Pancreas (tissue), 10 donors: ENCODE data around the gene NTN1. TPM values are rescaled to one million over a fixed set of nuclear protein-coding genes. Genes with fewer than 3 reads are reported as not detected.

Experiments
- ATAC-seq, 4 donors: fragments of 200-7000 bp; cut with Tn5 transposase; one replicate each; pipeline versions ENCODE4 v1.8.0 to v1.9.1; 2020; ENCODE audit warnings: mild to moderate bottlenecking in 4 of 4, moderate library complexity in 4 of 4
- DNase-seq, 6 donors: peaks; one replicate each; pipeline ENCODE4 v3.0.0-alpha.2; 2020
- FAIRE-seq: peaks from 2 replicates; lab custom pipeline; 2012; peaks lifted over from hg19 to GRCh38; lab: Jason Lieb, UNC
- H3K27ac ChIP-seq, 4 donors: fragments of 200-600 bp; sonication (generic); 1 replicate in 3 of 4; 2 replicates in 1 of 4; pipeline versions ENCODE4 v1.5.0 to v1.8.0; 2020
- H3K27me3 ChIP-seq, 4 donors: fragments of 200-600 bp; one replicate each; pipeline ENCODE4 v1.8.0; 2021
- H3K36me3 ChIP-seq, 3 donors: fragments of 200-600 bp; sonication (generic) in 1 of 3; one replicate each; pipeline versions ENCODE4 v1.5.0 to v1.8.0; 2020 to 2021
- H3K4me1 ChIP-seq, 3 donors: fragments of 200-600 bp; one replicate each; pipeline ENCODE4 v1.8.0; 2021
- H3K4me3 ChIP-seq, 4 donors: fragments of 200-600 bp; sonication (generic) in 2 of 4; one replicate each; pipeline versions ENCODE4 v1.5.0 to v1.8.0; 2020 to 2021
- H3K9me3 ChIP-seq, 4 donors: fragments of 200-600 bp; one replicate each; pipeline ENCODE4 v1.8.0; 2021
- WGBS, 2 donors: extraction: QIAGEN DNeasy Blood & Tissue Kit; methylation state at CpG; one replicate each; pipeline ENCODE4 v1.1.7; 2013; 5-methylcytosine and 5-hydroxymethylcytosine counted together
- intact Hi-C, 3 donors: fragments of 100-400 bp; cut with DNase I; formaldehyde crosslinking; loops; one replicate each; pipeline versions ENCODE4 v1.11.1 to v1.14.2; 2022
- polyA plus RNA-seq, 2 donors: library from polyadenylated mRNA; stranded (reverse); fragments of 200-250 nt; gene quantifications; one replicate each; pipeline ENCODE4 v1.2.3, GENCODE V29; 2013
- total RNA-seq, 6 donors: library from RNA; stranded (reverse); fragmentation: NEBNext Ultra II Directional in 4 of 6; extraction: Animal tissue kit (Norgen Biotek cat#: 25700) in 4 of 6; gene quantifications; one replicate each; pipeline versions ENCODE4 v1.2.1 to v1.2.4, GENCODE V29; 2021 to 2023
- TF ChIP-seq, protein P1 (sequence below), 4 donors: fragments of 200-600 bp; sonication (generic) in 3 of 4; IDR thresholded peaks; one replicate each; pipeline versions ENCODE4 v1.5.0 to v1.8.0; 2021; ENCODE audit warnings: antibody characterized with exemption in 4 of 4
- donor health status: healthy with polysubstance abuse.
- donor health status: DM: no; HTN: no; CAD: no; lungs with moderate emphysema.
- donor health status: DM: no; HTN: no; CAD: no.
- donor health status: control.
- donor health status: control.
- donor health status: Bipolar disorder and iron deficiency.
- donor health status: DM: yes; HTN: yes; CAD: no.
- donor health status: DM: no; HTN: no; CAD: no.
- donor health status: DM: no; HTN: no; CAD: no.
- donor health status: DM: yes; HTN: yes; CAD: no.

Gene NTN1
- total and polyA plus RNA-seq, 8 donors = 1.8 to 4.3 (median 2.5) TPM

DNA sequence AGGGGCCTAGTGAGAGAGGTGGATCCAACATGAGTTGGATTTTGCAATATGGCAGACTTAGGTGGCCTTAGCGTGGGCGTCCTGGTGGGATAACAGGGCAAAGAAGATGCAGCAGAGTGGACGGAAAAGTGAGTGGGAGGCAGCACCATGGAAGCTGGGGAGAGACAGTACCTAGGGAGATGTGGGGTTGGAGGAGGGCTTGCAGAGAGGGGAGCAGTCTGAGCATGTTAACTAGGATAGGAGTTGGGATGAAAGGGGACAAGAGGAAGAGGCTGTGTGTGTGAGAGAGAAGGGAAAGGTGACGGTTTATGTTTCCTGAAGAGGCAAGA is 120.1 kb downstream of the NTN1 start:
- DNase-seq (no peak), FAIRE-seq (no peak), ATAC-seq (no peak)
- Histone ChIP-seq H3K4me3 (no peak overlapping the region), H3K27ac (no peak overlapping the region), H3K4me1 (no peaks in the 10 kb centered on the region), H3K36me3 (no peaks in the 10 kb centered on the region), H3K9me3 (no peaks in the 10 kb centered on the region), H3K27me3 (no peaks in the 10 kb centered on the region)
- TF ChIP-seq, protein P1, sequence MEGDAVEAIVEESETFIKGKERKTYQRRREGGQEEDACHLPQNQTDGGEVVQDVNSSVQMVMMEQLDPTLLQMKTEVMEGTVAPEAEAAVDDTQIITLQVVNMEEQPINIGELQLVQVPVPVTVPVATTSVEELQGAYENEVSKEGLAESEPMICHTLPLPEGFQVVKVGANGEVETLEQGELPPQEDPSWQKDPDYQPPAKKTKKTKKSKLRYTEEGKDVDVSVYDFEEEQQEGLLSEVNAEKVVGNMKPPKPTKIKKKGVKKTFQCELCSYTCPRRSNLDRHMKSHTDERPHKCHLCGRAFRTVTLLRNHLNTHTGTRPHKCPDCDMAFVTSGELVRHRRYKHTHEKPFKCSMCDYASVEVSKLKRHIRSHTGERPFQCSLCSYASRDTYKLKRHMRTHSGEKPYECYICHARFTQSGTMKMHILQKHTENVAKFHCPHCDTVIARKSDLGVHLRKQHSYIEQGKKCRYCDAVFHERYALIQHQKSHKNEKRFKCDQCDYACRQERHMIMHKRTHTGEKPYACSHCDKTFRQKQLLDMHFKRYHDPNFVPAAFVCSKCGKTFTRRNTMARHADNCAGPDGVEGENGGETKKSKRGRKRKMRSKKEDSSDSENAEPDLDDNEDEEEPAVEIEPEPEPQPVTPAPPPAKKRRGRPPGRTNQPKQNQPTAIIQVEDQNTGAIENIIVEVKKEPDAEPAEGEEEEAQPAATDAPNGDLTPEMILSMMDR (IDR thresholded peaks at IDR 0.05) = no peak
- WGBS, 2 donors = 85 to 93% methylated on average over 4 of the region's 4 CpGs
- intact Hi-C loops = no loop called here

DNA sequence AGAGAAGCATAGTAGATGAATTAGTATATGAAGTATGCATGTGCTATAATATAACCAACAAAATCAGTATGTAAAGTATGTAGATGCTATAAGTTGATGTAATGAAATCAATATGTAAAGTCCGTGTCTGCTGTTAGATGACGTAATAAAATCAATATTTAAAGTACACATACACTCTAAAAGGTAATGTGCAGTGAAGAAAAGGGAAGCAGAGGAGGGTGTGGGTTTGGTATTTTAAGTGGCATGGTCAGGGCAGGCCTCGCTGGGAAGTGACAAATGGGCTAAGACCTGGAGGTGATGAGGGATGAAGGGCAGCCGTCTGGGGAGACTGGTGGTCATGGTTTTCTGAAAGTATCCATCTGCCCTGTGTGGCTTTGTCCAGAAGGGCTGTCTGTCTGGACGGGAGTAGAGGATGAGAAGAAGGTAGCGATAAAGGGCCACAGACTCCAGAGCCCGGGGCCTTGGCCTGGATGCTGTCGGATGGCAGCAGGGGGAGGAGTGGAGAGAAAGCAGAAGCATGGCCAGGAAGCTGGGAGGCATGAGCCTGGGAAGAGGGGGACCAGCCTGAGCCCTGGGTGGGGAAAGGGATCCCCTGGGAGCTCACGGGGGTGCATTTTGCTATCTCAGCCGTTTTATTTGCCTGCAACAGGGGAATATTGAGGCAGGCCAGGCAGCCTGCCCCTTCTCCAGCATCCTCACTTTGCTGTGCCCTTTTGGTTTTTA is 121.6 kb downstream of the NTN1 start:
- H3K27ac ChIP-seq = no peak overlapping the region
- no peaks in the 10 kb centered on the region for H3K9me3 ChIP-seq
- no peaks in the 10 kb centered on the region for H3K36me3 ChIP-seq
- TF ChIP-seq, protein P1 (IDR thresholded peaks at IDR 0.05) = no peak
- DNase-seq (no peak), ATAC-seq (no peak), FAIRE-seq (no peak)
- no peak overlapping the region for H3K4me3 ChIP-seq
- 67 to 70% methylated on average over 10 of the region's 10 CpGs for WGBS, 2 donors
- no peaks in the 10 kb centered on the region for H3K4me1 ChIP-seq
- intact Hi-C loops = no loop called here
- no peaks in the 10 kb centered on the region for H3K27me3 ChIP-seq

DNA sequence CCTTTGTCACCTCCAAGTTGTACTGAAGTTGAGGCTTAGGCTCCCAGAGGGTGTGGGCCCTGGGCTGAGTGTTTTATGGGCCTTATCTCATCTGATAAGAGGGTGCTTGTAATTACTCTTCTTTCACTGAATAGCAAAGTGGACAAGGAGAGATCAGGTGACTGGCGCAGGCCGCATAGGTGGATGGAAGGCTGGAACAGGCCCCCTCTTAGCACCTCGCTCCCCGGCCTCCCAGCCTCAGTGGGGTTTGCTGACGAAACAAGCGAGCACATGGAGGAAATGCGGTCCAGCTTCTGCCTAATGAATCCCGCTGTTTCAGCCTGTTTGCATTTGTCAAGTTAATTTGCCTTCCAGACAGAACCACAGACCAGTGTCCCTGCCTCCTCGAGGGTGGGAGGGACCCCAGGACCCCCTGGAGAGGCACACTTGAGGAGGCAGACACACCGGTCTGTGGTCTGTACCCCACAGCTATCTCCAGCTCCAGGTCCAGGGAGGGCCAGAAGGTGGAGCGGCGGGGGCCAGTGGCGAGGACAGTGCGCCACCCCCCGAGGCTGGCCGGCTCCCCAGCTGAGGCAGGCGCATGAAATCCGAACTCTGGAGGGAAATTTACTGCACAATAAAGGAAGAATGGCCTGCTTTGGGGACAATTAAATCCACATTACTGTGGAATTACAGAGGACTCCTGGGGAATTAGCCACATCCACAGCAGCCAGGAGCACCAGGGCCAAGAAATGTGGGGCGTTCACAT is 123.4 kb downstream of the NTN1 start:
- Histone ChIP-seq H3K27ac (no peak overlapping the region), H3K4me3 (no peak overlapping the region), H3K9me3 (no peaks in the 10 kb centered on the region), H3K4me1 (no peaks in the 10 kb centered on the region), H3K36me3 (no peaks in the 10 kb centered on the region), H3K27me3 (no peaks in the 10 kb centered on the region)
- FAIRE-seq = no peak
- peak in 3 of 4 donors; percentile 46 to 58 (median 50) for ATAC-seq
- TF ChIP-seq, protein P1 (IDR thresholded peaks at IDR 0.05) = no peak
- intact Hi-C loops = loop anchor here in 1 of 3 donors (5.0 kb wide), 1 partner anchor 53 kb away; no protein-coding TSS in a partner anchor
- 76 to 79% methylated on average over 19 of the region's 19 CpGs for WGBS, 2 donors
- peak in 1 of 6 donors; percentile 20 for DNase-seq

DNA sequence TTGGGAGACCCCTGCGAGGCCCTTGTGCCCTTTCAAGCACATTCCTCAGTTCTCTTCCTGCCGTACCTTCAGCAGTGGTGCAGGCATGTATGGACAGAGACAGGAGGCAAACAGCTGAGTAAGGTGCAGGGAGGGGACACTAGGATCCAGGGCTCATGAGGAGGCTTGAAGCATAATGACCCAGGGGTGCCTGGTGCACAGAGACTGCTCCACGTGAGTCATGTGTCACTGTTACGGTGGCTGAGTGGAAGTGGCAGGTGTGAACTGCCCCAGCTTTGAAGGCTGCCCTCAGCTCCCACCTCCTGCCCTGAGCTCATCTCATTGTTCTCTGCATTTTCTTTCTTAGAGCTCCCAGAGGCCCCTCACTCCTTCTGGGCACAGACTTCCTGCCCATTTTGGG is 124.8 kb downstream of the NTN1 start:
- H3K4me3 ChIP-seq = no peak overlapping the region
- 85 to 87% methylated on average over 4 of the region's 4 CpGs for WGBS, 2 donors
- no peaks in the 10 kb centered on the region for H3K4me1 ChIP-seq
- H3K36me3 ChIP-seq = no peaks in the 10 kb centered on the region
- no peaks in the 10 kb centered on the region for H3K9me3 ChIP-seq
- H3K27ac ChIP-seq = no peak overlapping the region
- DNase-seq = no peak
- intact Hi-C loops = loop anchor here in 1 of 3 donors (5.0 kb wide), 1 partner anchor 51 kb away; no protein-coding TSS in a partner anchor
- TF ChIP-seq, protein P1 (IDR thresholded peaks at IDR 0.05) = no peak
- no peak for FAIRE-seq
- no peaks in the 10 kb centered on the region for H3K27me3 ChIP-seq
- no peak for ATAC-seq
